HG03025 (cell line): ENCODE results near the gene XG.
"Not testable (repeated sequence)": the region's sequence is repeated elsewhere in the genome, so short reads cannot be mapped to it uniquely, and the experiment has no call there.

ENCODE experiments used
- ATAC-seq: cut with Tn5 transposase; IDR thresholded peaks from one replicate; pipeline ENCODE4 v1.9.1; 2021; ENCODE audit warnings: mild to moderate bottlenecking, moderate library complexity; ENCODE audit not compliant: unreplicated experiment, low FRiP score

The XG gene

DNA sequence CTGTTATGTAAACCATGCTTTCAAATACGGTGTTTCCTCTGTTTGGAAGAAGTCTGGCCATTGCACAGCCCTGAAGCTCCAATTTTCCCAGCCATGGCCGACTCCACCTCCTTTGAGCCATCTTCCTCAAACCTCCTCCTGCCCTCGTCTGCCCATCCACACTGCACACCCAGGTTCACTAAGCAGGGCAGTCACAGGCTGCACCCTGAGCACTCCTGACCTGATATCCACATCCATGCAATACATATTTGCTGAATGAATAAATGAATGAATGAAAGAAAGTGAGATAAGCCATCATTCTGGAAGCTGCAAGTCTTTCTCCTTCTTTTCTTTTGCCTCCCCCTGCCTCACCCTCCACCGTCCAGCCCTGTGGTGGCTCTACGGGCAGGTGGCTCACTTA, 22.2 kb downstream of the XG start:
- ATAC-seq = no peak

DNA sequence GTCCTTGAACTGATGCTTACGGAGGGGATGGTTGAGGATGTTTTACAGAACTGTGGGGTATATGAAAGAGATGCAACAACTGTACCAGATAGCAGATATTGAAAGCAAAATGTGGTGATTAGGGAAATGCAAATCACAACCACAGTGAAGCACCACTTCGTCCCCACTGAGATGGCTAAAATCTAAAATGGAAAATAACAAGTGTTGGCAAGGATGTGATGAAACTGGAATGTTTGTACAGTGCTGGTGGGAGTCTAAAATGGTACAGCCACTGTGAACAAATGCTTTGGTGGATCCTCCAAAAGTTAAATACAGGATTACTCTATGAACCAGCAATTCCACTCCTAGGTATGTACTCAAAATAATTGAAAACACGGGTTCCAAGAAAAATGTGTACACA, 22.9 kb downstream of the XG start:
- ATAC-seq = no peak

- not testable (repeated sequence) for ATAC-seq
Measured at GRCh38 chrX:2780472-2781225, 28.8 kb downstream of the XG start.

DNA sequence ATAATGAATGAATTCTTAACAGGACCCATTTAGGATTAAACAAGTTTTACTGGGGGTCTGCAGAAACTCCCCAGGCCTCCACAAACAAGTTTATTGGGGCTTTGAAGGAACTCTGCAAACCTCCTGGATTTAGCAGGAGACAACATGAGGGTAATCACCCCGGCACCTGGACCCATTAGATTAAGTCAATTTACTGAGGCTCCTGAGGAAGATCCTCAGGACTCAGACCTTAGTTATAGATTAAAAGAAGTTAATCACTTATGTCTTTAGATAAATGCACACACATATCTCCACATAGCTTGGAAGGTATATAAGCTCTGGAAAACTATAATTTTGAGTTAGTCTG, 29.4 kb downstream of the XG start:
- no peak for ATAC-seq

GRCh38 chrX:2781698-2782097, 29.9 kb downstream of the XG start:
- ATAC-seq = no peak

GRCh38 chrX:2782171-2782570, 30.3 kb downstream of the XG start:
- ATAC-seq = no peak

DNA sequence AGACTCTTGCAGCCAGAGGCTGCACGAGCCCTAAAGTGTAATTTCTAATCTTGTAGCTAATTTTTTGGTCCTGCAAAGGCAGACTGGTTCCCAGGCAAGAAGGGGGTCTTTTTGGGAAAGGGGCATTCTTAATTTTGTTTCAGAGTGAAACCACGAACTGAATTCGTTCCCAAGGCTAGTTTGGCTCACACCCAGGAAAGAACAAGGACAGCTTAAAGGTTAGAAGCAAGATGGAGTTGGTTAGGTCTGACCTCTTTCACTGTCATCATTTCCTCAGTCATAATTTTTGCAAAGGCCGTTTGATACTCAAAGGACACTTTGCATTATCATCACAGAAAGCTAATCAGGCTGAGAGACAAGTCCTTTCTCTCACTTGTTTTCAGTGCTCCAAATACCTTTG, 30.9 kb downstream of the XG start:
- no peak for ATAC-seq

DNA sequence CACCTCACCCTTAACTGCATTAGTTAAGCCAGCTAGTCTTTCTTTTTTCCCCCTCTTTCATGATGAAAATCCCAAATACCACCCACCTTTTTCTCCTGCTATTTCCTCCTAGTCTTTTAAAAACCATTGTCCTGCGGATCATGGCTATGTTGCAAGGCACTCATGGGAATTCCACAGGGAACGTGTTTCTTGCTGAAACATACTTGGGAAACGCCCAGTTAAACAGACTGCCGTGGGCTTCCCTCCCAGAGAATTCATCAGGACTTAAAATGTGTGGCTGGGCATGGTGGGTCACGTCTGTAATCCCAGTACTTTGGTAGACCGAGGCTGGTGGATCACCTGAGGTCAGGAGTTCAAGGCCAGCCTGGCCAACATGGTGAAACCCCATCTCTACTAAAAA, 32.2 kb downstream of the XG start:
- no peak for ATAC-seq

GRCh38 chrX:2785538-2785937, 33.7 kb downstream of the XG start:
- ATAC-seq = no peak

DNA sequence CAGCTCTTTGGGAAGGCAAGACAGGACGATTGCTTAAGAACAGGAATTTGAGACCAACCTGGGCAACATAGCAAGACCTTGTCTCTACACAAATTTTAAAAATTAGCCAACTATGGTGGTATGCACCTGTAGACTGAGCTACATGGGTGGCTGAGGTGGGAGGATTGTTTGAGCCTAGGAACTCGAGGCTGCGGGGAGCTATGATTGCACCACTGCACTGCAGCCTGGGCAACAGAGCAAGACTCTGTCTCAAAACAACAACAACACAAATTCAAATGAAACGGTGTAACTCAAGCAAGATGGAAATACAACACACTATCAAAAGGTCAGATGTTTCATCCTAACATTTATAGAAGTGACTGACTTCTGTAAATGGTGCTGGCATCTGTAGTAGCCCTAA, 37.1 kb downstream of the XG start:
- ATAC-seq = no peak

- ATAC-seq = no peak
Measured at GRCh38 chrX:2789569-2789968, 37.7 kb downstream of the XG start.

GRCh38 chrX:2793752-2794151, 41.9 kb downstream of the XG start:
- no peak for ATAC-seq

- no peak for ATAC-seq
Measured at GRCh38 chrX:2794336-2794735, 42.5 kb downstream of the XG start.

DNA sequence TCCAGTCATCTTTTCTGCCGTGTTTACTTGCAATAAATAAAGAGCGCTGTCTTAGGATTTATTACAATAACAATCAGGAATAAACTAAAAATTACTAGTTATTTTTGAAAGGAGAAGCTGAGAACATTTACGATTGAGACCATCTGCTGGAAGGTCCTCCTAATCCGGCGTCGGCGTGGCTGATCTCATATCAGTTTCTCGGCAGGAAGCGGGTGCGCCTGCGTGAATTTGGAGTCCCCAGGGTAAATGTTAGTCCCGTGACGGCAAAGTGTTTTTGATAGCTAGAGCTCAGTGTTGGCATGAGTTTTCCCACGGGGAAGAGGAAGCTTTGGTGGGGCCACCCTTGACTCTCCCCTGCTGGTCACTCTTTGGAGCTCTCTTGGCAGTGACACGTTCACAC, 45.0 kb downstream of the XG start:
- ATAC-seq = not testable (repeated sequence)

GRCh38 chrX:2799369-2799768, 47.5 kb downstream of the XG start:
- no peak for ATAC-seq

- ATAC-seq = not testable (repeated sequence)
Measured at GRCh38 chrX:2799980-2800379, 48.1 kb downstream of the XG start.

DNA sequence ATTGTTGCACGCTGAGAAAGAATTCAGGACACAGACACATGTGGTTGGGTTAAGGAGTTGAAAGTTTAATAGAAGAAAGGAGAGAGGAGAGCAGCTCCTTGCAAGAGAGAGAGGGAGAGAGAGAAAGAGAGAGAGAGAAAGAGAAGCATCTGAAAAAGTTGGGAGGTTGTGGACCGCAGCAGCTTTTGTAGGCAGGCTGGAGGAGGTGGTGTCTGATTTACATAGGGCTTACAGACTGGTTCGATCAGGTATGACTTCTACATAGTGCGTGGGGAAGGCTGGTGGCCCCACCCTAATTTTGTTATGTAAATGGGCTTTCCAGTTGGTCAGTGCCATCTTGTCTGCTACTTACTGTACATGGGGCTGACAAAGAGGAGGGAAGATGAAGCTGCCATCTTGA, 49.4 kb downstream of the XG start:
- ATAC-seq = no peak

DNA sequence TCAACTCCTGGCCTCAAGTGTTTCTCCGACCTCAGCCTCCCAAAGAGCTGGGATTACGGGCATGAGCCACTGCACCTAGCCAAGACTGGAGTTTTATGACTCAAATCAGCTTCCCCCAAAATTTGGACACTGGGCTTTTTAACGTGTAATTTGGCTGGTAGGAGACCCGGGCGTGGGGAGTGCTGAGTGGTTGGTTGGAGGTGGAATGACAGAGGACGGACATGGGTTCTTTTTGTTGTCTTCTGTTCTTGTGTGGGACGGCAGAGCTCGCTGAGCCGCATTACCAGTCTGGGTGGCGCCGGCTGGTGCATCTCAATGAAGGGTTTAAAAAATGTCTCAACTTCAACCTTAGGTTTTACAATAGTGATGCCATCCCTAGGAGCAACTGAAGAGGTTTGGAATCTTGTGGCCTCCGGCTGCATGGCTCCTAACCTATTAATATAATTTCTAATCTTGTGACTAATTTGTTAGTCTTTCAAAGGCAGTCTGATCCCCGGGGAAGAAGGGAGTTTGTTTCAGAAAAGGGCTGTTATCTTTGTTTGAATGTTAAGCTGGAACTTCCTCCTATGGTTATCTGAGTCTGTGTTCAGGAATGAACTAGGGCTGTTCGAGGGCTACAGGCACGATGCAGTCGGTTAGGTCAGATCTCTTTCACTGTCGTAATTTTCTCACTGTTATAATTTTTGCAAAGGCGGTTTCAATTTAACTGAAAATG, 50.7 kb downstream of the XG start:
- ATAC-seq = not testable (repeated sequence)

GRCh38 chrX:2803486-2803885, 51.6 kb downstream of the XG start:
- not testable (repeated sequence) for ATAC-seq

DNA sequence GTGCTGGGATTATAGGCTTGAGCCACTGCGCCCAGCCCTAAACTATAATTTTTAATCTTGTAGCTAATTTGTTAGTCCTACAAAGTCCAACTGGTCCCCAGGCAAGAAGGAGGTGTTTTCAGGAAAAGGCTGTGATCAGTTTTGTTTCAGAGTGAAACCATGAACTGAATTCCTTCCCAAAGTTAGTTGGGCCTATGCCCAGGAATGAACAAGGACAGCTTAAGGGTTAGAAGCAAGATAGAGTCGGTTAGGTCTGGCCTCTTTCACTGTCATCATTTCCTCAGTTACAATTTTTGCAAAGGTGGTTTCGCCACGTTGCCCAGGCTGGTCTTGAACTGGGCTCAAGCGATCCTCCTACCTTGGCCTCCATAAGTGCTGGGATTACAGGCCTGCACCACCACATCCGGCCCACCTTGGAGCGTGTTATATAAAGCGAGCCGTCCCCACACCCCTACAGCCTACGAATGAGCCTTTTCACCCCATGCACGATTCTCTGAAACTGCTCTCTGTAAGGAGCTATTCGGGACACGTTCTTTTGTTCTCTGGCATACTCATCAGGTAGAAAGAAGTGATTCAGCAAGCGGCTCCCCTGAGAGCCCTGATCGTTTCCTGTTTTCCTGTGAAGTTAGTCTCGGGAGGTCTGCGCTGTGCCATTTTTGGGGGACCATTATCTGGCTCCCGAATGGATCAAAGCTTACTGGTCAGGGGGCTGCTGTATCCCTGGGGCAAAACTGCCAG, 52.4 kb downstream of the XG start:
- not testable (repeated sequence) for ATAC-seq

- ATAC-seq = not testable (repeated sequence)
Measured at GRCh38 chrX:2804858-2805257, 53.0 kb downstream of the XG start.

- no peak for ATAC-seq
Measured at GRCh38 chrX:2811271-2811670, 59.4 kb downstream of the XG start.
